ENCODE data around the gene WSB1. TPM values are rescaled to one million over a fixed set of nuclear protein-coding genes. Genes with fewer than 3 reads are reported as not detected.
A peak's percentile ranks its signal among the peaks of the same experiment; 100 is the strongest.

Gene WSB1
- total and polyA plus RNA-seq, 2 experiments from 2014 or later, result 101 to 108 TPM

DNA sequence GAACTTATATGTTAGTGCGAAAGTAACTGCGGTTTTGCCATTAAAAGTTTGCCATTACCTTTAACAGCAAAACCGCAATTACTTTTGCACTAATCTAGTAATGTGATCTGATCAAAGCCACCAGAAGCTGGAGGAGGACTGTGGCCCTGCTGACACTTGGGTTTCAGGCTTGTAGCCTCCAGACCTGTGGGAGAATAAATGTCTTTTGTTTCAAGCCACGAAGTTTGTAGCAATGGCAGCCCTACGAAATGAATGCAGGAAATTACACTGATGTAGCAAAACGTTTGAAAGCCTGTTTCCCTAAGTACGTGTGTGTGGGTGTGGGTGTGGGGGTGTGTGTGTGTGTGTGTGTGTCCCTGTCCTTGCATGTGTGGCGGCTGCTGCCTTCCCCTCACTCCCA lies 66.6 kb downstream of the WSB1 start:
- Mint-ChIP-seq H3K9me3 (no peaks in the 10 kb centered on the region), H3K4me3 (no peak overlapping the region)

More for the DNA sequence above, 66.6 kb downstream of the WSB1 start:
- H3K4me3 ChIP-seq, result no peak overlapping the region
- H3F3A ChIP-seq (replicated peaks; ENCODE audit: low read depth), result no peaks in the 10 kb centered on the region
- Mint-ChIP-seq H3K4me1 (peaks cover 2% of the 10 kb centered on the region; the same call in 2 of the 3 replicates), H3K27me3 (ENCODE audit: insufficient read depth, low read depth, poor library complexity) (peaks cover 4% of the 10 kb centered on the region), H3K36me3 (ENCODE audit: low read depth) (no peaks in the 10 kb centered on the region), H3K27ac (no peak overlapping the region)
- H3K27ac ChIP-seq (ENCODE audit: low read depth), result no peak overlapping the region
- DNase-seq (ENCODE audit: low spot score) (no peak), ATAC-seq (no peak)
- H3K27me3 ChIP-seq (ENCODE audit: insufficient read depth), result no peaks in the 10 kb centered on the region
- H3K79me2 ChIP-seq (replicated peaks; ENCODE audit: insufficient read depth), result no peaks in the 10 kb centered on the region
- no peak overlapping the region for H3K4me2 ChIP-seq
- H2AFZ ChIP-seq, result 0 out of 2 replicates have a peak overlapping the region, but pooled peaks have one; percentile 47
- no peaks in the 10 kb centered on the region for H3K36me3 ChIP-seq (ENCODE audit: insufficient read depth)
- no peaks in the 10 kb centered on the region for H3K9me2 ChIP-seq (ENCODE audit: insufficient read depth)
- no peaks in the 10 kb centered on the region for H3K4me1 ChIP-seq (ENCODE audit: insufficient read depth)
- TF ChIP-seq CREB1 (CRISPR knock-in tag; IDR thresholded peaks at IDR 0.05; ENCODE audit: low read depth), result no peak
- TF ChIP-seq, protein P1, sequence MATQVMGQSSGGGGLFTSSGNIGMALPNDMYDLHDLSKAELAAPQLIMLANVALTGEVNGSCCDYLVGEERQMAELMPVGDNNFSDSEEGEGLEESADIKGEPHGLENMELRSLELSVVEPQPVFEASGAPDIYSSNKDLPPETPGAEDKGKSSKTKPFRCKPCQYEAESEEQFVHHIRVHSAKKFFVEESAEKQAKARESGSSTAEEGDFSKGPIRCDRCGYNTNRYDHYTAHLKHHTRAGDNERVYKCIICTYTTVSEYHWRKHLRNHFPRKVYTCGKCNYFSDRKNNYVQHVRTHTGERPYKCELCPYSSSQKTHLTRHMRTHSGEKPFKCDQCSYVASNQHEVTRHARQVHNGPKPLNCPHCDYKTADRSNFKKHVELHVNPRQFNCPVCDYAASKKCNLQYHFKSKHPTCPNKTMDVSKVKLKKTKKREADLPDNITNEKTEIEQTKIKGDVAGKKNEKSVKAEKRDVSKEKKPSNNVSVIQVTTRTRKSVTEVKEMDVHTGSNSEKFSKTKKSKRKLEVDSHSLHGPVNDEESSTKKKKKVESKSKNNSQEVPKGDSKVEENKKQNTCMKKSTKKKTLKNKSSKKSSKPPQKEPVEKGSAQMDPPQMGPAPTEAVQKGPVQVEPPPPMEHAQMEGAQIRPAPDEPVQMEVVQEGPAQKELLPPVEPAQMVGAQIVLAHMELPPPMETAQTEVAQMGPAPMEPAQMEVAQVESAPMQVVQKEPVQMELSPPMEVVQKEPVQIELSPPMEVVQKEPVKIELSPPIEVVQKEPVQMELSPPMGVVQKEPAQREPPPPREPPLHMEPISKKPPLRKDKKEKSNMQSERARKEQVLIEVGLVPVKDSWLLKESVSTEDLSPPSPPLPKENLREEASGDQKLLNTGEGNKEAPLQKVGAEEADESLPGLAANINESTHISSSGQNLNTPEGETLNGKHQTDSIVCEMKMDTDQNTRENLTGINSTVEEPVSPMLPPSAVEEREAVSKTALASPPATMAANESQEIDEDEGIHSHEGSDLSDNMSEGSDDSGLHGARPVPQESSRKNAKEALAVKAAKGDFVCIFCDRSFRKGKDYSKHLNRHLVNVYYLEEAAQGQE (IDR thresholded peaks at IDR 0.05; ENCODE audit: unreplicated experiment), result no peak
- TF ChIP-seq, protein P2, sequence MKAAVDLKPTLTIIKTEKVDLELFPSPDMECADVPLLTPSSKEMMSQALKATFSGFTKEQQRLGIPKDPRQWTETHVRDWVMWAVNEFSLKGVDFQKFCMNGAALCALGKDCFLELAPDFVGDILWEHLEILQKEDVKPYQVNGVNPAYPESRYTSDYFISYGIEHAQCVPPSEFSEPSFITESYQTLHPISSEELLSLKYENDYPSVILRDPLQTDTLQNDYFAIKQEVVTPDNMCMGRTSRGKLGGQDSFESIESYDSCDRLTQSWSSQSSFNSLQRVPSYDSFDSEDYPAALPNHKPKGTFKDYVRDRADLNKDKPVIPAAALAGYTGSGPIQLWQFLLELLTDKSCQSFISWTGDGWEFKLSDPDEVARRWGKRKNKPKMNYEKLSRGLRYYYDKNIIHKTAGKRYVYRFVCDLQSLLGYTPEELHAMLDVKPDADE (IDR thresholded peaks at IDR 0.05), result no peak
- no peak for TF ChIP-seq ZNF331 (CRISPR knock-in tag; IDR thresholded peaks at IDR 0.05; ENCODE audit: low read depth)
- TF ChIP-seq ZNF114 (CRISPR knock-in tag; IDR thresholded peaks at IDR 0.05), result no peak
- TF ChIP-seq, protein P3, sequence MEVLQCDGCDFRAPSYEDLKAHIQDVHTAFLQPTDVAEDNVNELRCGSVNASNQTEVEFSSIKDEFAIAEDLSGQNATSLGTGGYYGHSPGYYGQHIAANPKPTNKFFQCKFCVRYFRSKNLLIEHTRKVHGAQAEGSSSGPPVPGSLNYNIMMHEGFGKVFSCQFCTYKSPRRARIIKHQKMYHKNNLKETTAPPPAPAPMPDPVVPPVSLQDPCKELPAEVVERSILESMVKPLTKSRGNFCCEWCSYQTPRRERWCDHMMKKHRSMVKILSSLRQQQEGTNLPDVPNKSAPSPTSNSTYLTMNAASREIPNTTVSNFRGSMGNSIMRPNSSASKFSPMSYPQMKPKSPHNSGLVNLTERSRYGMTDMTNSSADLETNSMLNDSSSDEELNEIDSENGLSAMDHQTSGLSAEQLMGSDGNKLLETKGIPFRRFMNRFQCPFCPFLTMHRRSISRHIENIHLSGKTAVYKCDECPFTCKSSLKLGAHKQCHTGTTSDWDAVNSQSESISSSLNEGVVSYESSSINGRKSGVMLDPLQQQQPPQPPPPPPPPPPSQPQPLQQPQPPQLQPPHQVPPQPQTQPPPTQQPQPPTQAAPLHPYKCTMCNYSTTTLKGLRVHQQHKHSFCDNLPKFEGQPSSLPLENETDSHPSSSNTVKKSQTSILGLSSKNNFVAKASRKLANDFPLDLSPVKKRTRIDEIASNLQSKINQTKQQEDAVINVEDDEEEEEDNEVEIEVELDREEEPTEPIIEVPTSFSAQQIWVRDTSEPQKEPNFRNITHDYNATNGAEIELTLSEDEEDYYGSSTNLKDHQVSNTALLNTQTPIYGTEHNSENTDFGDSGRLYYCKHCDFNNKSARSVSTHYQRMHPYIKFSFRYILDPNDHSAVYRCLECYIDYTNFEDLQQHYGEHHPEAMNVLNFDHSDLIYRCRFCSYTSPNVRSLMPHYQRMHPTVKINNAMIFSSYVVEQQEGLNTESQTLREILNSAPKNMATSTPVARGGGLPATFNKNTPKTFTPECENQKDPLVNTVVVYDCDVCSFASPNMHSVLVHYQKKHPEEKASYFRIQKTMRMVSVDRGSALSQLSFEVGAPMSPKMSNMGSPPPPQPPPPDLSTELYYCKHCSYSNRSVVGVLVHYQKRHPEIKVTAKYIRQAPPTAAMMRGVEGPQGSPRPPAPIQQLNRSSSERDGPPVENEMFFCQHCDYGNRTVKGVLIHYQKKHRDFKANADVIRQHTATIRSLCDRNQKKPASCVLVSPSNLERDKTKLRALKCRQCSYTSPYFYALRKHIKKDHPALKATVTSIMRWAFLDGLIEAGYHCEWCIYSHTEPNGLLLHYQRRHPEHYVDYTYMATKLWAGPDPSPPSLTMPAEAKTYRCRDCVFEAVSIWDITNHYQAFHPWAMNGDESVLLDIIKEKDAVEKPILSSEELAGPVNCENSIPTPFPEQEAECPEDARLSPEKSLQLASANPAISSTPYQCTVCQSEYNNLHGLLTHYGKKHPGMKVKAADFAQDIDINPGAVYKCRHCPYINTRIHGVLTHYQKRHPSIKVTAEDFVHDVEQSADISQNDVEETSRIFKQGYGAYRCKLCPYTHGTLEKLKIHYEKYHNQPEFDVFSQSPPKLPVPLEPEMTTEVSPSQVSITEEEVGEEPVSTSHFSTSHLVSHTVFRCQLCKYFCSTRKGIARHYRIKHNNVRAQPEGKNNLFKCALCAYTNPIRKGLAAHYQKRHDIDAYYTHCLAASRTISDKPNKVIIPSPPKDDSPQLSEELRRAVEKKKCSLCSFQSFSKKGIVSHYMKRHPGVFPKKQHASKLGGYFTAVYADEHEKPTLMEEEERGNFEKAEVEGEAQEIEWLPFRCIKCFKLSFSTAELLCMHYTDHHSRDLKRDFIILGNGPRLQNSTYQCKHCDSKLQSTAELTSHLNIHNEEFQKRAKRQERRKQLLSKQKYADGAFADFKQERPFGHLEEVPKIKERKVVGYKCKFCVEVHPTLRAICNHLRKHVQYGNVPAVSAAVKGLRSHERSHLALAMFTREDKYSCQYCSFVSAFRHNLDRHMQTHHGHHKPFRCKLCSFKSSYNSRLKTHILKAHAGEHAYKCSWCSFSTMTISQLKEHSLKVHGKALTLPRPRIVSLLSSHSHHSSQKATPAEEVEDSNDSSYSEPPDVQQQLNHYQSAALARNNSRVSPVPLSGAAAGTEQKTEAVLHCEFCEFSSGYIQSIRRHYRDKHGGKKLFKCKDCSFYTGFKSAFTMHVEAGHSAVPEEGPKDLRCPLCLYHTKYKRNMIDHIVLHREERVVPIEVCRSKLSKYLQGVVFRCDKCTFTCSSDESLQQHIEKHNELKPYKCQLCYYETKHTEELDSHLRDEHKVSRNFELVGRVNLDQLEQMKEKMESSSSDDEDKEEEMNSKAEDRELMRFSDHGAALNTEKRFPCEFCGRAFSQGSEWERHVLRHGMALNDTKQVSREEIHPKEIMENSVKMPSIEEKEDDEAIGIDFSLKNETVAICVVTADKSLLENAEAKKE (CRISPR knock-in tag; IDR thresholded peaks at IDR 0.05), result no peak
- no peak for TF ChIP-seq EZH2 (IDR thresholded peaks at IDR 0.05; ENCODE audit: low read depth, unreplicated experiment)
- no peak for TF ChIP-seq EZH2phosphoT487 (IDR thresholded peaks at IDR 0.05; ENCODE audit: unreplicated experiment)
- TF ChIP-seq POLR2AphosphoS5 (IDR thresholded peaks at IDR 0.05; ENCODE audit: low read depth), result no peak
- TF ChIP-seq STAT1 (IDR thresholded peaks at IDR 0.05; ENCODE audit: unreplicated experiment), result no peak
- TF ChIP-seq JUNB (IDR thresholded peaks at IDR 0.05; ENCODE audit: unreplicated experiment), result no peak
- TF ChIP-seq, protein P4, sequence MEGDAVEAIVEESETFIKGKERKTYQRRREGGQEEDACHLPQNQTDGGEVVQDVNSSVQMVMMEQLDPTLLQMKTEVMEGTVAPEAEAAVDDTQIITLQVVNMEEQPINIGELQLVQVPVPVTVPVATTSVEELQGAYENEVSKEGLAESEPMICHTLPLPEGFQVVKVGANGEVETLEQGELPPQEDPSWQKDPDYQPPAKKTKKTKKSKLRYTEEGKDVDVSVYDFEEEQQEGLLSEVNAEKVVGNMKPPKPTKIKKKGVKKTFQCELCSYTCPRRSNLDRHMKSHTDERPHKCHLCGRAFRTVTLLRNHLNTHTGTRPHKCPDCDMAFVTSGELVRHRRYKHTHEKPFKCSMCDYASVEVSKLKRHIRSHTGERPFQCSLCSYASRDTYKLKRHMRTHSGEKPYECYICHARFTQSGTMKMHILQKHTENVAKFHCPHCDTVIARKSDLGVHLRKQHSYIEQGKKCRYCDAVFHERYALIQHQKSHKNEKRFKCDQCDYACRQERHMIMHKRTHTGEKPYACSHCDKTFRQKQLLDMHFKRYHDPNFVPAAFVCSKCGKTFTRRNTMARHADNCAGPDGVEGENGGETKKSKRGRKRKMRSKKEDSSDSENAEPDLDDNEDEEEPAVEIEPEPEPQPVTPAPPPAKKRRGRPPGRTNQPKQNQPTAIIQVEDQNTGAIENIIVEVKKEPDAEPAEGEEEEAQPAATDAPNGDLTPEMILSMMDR (conservative IDR thresholded peaks at IDR 0.05; ENCODE audit: low read depth in 2 of 2), result no peak
- TF ChIP-seq NANOG (IDR thresholded peaks at IDR 0.05; ENCODE audit: borderline replicate concordance), result no peak
- H4K20me1 ChIP-seq (replicated peaks; ENCODE audit: insufficient read depth), result no peaks in the 10 kb centered on the region

Measured in GM23338 (cell line).